ENCODE measurements around the gene BMP8B.

The BMP8B gene

DNA sequence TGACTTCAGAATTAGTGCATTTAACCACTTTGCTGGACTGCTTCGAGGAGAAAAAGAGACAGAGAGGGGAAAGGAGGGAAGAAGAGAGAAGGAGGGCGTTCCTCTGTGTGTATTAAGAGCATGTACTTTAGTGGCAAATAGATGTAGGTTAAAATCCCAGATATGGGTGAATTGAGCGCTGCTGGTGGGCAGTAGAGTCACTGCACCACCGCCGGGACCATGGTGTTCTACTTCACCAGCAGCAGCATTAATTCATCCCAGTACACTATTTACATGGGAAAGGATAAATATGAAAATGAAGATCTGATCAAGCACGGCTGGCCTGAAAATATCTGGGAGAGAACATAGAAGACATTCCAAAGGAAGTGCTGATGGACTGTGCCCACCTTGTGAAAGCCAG, 70.9 kb downstream of the BMP8B start:
- DNase-seq, result no peak

DNA sequence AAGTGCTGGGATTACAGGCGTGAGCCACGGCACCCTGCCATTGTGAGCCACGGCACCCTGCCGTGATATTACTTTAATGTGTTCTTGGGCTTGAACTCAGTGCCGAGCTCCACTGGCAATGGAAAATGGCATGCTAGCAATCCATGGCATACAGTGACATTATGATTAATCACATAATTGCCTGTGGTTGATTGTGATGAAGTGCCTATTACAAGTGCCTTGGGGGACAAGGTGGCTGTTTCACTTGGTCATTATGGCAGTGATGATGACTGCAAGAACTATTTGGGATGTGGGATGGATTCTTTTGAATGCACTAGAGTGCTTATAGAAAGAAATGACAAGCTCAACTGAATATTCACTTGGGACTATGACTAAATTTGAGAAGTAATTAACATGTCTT, 75.1 kb downstream of the BMP8B start:
- DNase-seq, result no peak

DNA sequence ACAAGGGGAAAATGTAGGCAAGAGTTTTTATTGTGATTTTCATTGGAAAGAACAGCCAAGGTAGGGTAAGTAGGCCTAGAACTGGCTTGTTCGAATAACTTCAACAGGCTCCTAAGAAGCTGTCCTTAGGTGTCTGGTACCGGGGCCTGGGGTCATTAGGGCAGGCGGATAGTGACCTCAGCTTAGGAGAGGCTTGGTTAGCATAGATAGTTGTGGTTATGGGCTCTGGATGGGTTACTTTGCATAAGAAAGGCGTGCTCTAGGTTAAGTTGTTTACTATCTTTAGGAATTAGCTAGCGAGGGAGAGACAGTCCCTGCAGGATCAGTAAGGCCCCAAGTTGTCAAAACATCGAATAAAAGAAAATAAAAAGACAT, 76.7 kb downstream of the BMP8B start:
- no peak for DNase-seq

DNA sequence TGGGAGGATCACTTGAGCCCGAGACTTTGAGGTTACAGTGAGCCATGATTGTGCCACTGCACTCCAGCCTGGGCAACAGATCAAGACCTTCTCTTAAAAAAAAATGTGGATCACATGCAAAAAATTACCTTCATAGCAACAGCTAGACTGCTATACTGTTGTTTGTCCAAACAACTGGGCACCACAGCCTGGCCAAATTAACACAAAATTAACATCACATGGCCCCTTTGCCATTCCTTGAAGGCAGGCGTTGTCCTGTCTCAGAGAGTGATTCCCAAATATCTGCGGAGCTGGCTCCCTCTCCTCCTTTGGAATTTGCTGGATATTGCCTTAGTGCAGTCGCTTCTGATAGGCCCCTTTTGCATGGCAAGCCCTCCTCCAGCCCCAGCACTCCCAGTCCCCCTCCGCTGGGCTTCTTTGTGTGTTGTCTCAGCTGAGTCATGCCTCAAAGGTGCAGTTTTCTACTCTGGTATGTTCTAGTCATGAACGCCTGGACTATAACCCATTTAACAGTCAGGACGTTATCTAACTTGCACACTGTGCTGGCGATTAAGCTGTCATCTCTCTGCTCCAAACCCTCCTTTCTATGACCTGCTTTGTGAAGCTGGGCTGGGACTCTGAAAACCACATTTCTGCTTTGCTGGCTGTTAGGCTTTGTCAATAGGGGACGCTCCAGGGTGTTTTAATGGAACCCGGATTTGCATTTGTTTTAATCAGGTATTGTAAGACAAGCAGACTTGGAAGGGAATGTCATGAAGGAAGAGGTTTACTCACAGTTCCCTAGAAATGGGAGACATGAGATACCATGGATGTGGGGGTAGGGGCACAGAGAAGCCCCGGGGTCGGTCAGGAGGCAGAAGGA, 77.3 kb downstream of the BMP8B start:
- no peak for DNase-seq

DNA sequence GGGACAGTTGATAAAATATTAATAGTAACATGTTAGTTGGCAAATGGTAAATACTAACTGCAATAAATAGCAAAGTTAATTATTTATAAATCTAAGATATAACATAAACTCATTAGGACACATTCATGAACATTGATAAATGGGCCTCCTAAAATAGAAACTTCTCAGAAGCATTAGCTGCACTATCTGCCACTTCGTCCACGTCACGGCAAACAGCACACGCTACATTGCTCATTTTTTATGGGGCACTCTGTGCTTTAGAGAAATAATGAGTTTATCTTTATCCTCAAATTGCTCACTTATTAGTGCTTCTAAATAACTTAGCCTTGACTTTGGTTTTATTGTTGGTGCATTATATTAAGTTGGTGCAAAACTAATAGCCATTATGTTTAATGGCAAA, 81.2 kb downstream of the BMP8B start:
- no peak for DNase-seq
